Kidney glomerular epithelial cell (primary cell): ENCODE results near the gene DDX43.
"Not testable (repeated sequence)": the region's sequence is repeated elsewhere in the genome, so short reads cannot be mapped to it uniquely, and the experiment has no call there.

Source experiments
- DNase-seq: peaks from one replicate; lab custom pipeline; 2025; lab: John Stamatoyannopoulos, UW

DDX43 gene

DNA sequence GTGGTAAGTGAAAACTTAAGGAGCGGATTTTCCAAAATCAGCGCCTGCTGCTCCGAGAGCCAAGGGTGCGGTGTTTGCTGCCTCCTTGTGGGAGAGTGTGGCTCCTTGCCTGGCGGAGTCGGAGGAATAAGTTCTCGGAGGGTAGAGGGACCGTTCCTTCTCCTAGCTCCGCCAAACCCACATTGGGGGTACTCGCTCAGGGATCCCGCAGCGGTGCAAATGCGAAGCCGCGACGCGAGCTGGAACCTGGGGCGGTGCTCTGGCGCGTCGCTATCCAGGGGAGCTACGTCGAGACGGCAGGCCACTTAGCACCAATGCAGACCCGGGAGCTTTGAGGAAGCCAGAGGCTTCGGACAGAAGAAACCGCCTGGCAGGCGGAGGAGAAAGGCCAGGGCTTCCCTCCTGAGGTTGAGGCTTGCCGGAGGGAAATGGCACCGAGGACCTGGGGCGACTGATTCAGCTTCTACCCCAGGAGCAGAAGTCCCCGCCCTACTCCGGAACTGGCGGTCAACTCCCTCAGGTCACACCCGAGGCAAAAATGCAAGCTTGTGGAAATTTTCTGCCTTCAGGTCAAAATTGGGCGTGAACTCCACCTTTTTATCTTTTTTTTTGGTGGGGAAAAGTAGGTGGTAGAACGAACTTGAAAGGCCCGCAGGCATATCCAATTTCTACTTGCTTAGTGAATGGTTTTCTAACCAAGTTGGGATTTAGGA, 5.7 kb upstream of the DDX43 start:
- DNase-seq, result peak; percentile 64

GRCh38 chr6:73389854-73390253, 4.8 kb upstream of the DDX43 start:
- no peak for DNase-seq

DNA sequence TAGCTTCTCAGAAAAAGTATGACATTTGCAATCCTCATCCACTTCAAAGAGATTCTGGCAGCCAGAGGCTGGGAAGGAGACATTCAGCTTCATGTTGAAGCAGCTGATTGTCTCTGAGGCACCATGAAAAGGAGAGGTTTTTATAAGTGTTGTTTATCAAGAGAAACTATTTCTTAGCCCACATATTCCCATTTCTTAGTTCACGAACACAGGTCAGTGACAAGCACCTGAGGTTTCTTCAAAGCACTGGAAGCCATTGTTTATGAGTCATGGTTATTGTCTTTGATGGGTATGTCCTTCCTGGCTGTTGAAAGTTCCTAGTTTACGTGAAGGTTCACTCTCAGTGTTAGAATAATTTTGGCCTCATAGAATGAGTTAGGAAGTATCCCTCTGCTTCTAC, 3.0 kb upstream of the DDX43 start:
- DNase-seq, result no peak

DNA sequence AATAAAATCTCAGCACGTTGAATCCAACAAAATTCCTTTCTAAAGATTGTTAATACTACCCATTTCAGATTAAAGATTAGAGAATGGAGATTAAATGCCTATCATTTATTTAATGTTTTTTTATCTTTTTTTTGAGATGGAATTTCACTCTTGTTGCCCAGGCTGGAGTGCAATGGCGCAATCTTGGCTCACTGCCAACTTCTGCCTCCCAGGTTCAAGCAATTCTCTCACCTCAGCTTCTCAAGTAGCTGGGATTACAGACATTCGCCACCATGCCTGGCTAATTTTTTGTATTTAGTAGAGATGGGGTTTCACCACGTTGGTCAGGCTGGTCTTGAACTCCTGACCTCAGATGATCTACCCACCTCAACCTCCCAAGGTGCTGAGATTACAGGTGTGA, 2.4 kb upstream of the DDX43 start:
- not testable (repeated sequence) for DNase-seq

GRCh38 chr6:73393278-73393677, 1.4 kb upstream of the DDX43 start:
- no peak for DNase-seq

DNA sequence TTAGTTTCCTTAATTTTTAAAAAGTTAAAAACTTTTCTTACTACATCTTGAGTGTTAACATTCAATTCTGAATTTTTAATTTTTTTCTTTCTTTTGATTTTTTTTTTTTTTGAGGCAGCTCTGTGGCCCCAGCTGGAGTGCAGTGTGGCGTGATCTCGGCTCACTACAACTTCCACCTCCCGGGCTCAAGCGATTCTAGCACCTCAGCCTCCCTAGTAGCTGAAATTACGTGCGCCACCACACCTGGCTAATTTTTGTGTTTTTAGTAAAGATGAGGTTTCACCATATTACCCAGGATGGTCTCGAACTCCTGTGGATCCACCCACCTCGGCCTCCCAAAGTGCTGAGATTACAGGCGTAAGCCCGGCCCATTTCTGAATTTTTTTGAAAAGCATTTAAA, 1.2 kb downstream of the DDX43 start:
- no peak for DNase-seq

DNA sequence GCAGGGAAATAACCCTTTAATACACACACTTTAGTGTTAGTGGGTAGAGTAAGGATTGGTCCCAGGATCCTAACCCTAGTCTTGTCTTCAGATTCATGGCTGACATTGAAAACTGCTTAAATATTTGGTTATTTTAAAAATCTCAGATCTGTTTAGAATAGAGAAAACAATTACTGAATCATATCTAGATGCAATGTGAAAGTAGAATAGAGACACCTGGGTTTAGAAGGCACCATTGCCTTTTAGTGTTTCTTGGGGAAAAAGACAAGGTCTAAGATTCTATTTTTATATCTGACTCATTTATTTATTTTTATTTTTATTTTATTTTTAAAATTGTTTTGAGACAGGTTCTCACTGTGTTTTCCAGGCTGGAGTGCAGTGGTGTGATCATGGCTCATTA, 6.0 kb downstream of the DDX43 start:
- DNase-seq, result no peak

DNA sequence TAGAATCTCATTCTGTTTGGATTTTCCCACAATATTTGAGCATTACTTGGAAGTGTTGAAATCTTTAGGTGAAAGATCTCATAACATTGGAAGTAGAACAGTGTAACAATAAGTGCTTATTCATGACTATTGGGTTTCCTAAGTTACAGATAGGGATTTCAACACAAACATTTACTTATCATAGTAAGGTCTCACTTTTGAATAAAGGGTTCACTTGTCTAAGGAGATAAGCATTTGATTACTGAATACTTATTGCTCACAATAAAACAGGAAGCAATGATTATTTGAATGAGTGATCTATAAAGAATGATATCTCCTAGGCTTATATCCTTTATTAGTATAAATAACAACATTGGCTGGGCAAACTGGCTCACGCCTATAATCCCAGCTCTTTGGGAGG, 14.8 kb downstream of the DDX43 start:
- DNase-seq, result no peak

DNA sequence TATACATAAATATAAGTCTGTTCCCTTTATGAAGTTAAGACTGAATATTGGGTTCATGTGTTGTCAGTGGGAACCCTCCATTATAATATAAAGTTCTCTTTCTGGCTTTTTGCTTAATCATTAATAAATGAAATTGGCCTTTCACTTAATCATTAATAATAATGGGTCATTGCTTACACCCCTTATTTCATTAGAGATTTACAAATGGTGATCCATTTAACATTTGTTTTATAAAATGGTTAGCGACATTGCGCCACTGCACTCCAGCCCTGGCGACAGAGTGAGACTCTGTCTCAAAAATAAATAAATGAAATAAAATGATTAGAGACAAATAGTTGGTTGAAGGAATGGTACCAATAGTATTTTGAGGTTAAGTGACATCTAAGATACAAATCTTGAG, 18.5 kb downstream of the DDX43 start:
- no peak for DNase-seq

DNA sequence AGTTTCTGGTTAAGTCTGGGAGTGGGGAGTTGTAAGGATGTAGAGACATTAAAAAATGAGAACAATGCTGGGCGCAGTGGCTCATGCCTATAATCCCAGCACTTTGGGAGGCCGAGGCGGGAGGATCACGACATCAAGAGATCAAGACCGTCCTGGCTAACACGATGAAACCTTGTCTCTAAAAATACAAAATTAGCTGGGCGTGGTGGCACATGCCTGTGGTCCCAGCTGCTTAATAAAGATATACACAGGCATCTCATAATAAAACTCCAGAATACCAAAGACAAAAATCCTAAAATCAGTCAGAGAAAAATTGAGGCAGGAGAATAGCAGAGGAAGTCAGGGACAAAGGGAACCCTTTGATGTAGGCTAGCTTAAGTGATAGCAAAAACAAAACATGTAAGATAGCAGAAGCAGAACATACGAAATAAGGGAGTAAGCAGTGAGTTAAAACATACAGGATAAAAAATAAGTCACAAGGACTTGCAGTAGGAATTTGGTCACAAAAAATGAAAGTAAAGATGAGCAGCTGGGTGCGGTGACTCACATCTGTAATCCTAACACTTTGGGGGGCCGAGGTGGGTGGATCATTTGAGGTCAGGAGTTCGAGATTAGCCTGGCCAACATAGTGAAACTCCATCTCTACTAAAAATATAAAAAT, 23.6 kb downstream of the DDX43 start:
- DNase-seq, result no peak

DNA sequence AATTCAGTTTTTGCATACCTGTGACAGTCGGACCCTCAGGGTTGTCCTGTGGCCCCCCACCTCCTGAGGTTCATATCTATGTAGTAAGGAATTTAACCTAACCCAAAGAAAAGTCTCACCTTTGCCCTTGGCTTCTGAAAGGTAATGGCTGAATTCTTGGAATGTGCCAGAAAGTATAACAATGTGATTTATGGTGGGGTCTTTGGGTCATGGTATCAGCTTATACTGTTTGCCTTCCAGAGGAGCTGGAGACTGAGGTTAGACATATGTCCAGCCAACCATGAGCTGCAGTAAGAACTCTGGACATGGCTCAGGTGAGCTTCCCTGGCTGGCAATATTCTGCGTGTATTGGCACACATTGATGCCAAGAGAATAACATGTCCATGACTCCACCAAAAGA, 26.9 kb downstream of the DDX43 start:
- DNase-seq, result no peak

- no peak for DNase-seq
Observed at GRCh38 chr6:73435236-73435635, 40.6 kb downstream of the DDX43 start.

GRCh38 chr6:73443555-73443954, 48.9 kb downstream of the DDX43 start:
- no peak for DNase-seq

DNA sequence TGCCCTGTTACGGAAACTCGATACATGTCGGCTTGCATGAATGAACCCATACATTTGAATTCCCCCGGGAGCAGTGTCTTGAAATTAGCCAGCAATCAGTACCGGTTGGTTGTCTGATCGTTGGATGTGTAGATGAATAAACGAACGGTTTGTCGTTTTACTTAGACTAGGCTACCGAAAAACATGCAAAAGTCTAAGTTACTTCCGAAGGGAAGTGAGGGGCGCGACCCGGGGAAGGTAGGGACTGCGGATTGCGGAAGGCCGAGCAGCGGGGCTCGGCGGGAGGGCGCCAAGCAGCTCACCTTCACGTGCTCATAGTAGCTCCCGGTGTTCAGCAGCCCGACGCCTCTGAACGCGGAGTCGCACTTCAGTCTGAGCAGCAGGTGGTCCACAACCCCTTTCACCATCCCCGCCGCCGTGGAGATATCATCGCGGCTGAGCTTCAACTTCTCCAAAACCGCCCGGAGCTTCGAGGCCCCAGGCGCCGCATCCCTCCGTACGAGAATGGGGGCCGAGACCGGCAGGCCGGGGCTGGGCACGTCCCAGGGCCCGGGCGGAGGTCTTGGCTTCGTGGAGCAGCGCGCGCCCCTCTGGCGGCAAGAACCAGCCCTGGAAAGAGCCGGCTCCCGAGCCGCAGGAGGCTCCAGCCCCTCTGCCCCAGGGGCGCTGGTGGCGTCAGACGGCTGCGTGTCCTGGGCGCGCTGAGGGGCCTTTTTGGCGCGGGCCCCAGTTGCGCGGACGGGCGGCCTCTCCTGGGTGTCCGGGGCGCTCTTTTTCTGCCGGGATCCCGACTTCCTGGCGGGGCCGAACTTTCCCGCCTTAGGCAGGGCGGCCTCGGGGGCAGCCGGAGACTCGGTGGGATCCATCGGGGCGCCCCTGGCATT, 56.8 kb downstream of the DDX43 start:
- no peak for DNase-seq

- DNase-seq, result no peak
Observed at GRCh38 chr6:73452107-73452461, 57.5 kb downstream of the DDX43 start, which contains the start of gene CGAS. Gene CGAS (minus strand): TSS chr6:73452297. CDS start chr6:73452181, 116 bp downstream.

- DNase-seq, result no peak
Observed at GRCh38 chr6:73455865-73456629, 61.4 kb downstream of the DDX43 start.

- not testable (repeated sequence) for DNase-seq
Observed at GRCh38 chr6:73459474-73459873, 64.8 kb downstream of the DDX43 start.

DNA sequence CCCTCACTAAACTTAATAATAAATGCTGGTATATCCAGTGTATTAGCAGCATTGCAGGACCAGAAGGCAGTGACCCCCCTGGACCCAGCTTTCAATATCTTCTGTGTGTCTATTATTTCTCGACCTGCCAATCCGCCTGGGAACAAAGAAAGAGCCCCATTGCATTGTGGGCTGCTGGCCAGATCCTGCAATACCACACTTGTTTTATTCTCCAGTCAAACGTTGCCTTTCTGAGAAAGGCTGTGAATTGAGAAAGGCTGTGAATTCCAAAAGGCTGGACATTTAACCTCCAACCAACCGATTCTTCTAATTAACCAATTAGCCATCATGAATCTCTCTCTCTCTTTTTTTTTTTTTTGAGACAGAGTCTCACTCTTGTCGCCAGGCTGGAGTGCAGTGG, 65.4 kb downstream of the DDX43 start:
- no peak for DNase-seq

DNA sequence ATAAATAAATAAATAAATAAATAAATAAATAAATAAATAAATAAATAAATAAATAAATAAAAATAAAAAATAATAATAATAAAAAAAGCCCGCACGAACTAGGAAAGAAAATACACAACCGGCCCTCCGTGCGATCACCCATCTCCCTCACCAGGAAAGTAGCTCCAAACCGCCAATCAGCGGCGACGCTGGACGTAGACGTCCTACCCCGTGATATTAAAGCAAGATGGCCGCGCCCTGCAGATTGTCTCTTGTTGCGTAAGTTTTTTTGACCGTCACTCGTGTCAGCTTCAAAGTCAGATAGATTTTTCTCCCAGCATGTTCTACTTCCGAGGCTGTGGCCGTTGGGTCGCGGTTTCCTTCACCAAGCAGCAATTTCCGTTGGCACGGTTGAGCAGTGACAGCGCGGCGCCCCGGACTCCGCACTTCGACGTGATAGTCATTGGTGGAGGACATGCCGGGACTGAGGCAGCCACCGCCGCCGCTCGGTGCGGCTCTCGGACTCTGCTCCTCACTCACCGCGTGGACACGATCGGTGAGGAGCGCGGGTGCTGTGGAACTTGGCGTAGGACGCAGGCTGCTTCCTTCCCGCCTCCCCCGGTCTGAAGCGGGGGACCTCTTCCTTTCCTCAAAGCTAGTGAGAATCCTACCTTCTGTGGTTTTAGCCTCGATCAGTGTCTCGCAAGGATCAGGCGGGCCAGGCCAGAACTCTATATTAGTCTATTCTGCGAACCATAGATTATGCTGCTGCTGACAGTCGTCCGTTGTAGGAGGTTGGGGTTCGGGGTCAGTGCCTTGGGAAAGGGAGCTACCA, 67.1 kb downstream of the DDX43 start, which contains the start of gene MTO1:
Gene MTO1 (plus strand): TSS at position 201 of the 814 bp plus-strand sequence. CDS start 118 bp downstream, at position 319.
- peak; percentile 79 for DNase-seq
